Measurements from ENCODE around the gene POLG2.
A peak's percentile ranks its signal among the peaks of the same experiment; 100 is the strongest.
"Not testable (repeated sequence)": the region's sequence is repeated elsewhere in the genome, so short reads cannot be mapped to it uniquely, and the experiment has no call there.

The POLG2 gene

DNA sequence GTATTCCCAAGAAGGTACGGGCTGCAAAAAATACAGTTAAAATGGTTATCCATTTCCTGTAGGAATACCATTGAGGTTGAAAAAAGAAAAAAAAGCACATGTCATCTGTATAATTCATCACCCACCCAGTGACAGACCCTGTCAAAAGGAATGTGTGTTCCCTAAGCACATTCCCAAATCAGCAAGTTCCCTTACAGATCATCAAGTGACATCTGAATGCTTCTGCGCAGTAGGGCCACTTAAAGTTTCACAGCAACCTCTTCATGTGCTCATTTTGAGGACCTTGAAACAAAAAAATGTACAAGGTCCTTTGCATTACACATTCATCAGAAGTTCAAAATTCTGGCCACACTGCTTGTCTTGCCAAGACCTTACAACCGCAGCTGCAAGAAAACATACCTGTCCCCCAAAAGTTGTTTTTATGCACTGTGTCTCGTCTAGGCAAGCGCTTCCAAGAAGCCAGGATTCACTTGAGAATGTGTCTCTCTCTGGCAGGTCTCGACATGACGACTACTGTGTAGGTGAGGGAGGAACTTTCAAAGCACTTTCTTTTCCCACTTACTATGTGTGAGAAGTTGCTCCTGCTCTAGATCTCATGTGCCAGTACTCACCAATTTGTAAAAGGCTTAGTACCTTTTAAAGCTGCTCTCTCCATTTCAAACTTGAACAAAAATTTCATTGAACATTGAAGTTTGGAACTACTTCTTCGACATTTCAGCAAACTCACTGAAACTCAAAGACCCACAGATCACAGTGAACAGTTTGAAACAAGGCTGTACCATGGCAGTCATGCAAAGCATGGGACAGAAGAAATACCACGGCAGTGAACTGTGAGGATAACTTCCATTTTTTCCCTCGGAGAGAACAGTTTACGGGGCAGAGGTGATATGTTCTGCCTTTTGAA, 4.3 kb upstream of the POLG2 start:
- Histone ChIP-seq H3K36me3 (peaks cover 69% of the 10 kb centered on the region), H3K9ac (no peak overlapping the region), H3K4me1 (peaks cover 74% of the 10 kb centered on the region), H4K20me1 (peaks cover 87% of the 10 kb centered on the region), H3K27me3 (no peaks in the 10 kb centered on the region), H3K4me3 (no peak overlapping the region), H3K27ac (no peak overlapping the region), H3K4me2 (no peak overlapping the region), H3K9me3 (no peaks in the 10 kb centered on the region)
- TF ChIP-seq Cebpa-rat (IDR thresholded peaks at IDR 0.05) = no peak

- no peak overlapping the region for H3K27ac ChIP-seq
- H3K9ac ChIP-seq = no peak overlapping the region
- H3K4me3 ChIP-seq = no peak overlapping the region
- peaks cover 69% of the 10 kb centered on the region for H3K36me3 ChIP-seq
- H3K4me2 ChIP-seq = no peak overlapping the region
- H3K9me3 ChIP-seq = no peaks in the 10 kb centered on the region
- no peaks in the 10 kb centered on the region for H3K27me3 ChIP-seq
- TF ChIP-seq Cebpa-rat (IDR thresholded peaks at IDR 0.05) = no peak
- H4K20me1 ChIP-seq = peaks cover 93% of the 10 kb centered on the region
- H3K4me1 ChIP-seq = peaks cover 79% of the 10 kb centered on the region
Measured at GRCh38 chr17:64500487-64500859, 3.6 kb upstream of the POLG2 start.

DNA sequence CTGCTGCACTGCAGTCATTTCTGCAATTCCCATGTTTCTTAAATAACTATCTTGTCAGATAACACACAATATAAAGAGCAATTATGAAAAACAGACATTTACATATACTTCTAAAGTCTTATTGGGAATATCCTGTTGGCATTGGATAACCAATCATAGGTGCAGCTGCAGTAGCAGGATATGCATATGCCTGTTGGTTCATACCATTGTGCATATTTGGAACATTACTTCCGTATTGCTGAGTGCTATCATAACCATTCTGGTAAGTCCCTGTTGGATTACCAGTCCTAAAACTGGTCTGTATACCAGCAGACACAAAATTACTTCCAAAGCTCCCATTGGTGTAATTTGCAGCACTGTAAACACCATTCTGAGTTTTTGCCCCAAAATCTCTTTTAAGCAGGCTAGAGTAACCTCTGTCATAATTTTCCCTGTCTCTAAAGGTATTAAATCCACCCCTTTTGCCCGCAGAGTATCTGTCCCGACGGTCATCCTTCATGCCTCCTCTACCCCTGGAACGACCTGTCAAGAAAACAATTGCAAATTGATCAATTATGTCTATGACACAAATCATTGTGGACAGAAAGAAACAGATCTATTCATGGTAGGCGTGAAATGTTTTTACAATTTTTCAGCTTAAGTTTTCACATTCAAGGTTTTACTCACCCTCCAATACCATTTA, 3.1 kb upstream of the POLG2 start:
- Histone ChIP-seq H3K9me3 (no peaks in the 10 kb centered on the region), H4K20me1 (peaks cover 93% of the 10 kb centered on the region), H3K27ac (no peak overlapping the region)

GRCh38 chr17:64498308-64499203, 1.7 kb upstream of the POLG2 start:
- H3K36me3 ChIP-seq = peaks cover 54% of the 10 kb centered on the region
- H3K9ac ChIP-seq = 0 out of 2 replicates have a peak overlapping the region, but pooled peaks have one; percentile 85
- TF ChIP-seq Cebpa-rat (IDR thresholded peaks at IDR 0.05) = no peak
- 0 out of 2 replicates have a peak overlapping the region, but pooled peaks have one; percentile 74 for H3K4me3 ChIP-seq
- H3K4me2 ChIP-seq = peak overlapping the region; percentile 87
- H3K9me3 ChIP-seq = no peaks in the 10 kb centered on the region
- no peaks in the 10 kb centered on the region for H3K27me3 ChIP-seq
- no peak overlapping the region for H3K27ac ChIP-seq
- H4K20me1 ChIP-seq = peaks cover 93% of the 10 kb centered on the region
- H3K4me1 ChIP-seq = peaks cover 88% of the 10 kb centered on the region

More for the DNA sequence above, 3.1 kb upstream of the POLG2 start:
- Histone ChIP-seq H3K4me2 (0 out of 2 replicates have a peak overlapping the region, but pooled peaks have one; percentile 1), H3K27me3 (no peaks in the 10 kb centered on the region), H3K4me1 (peaks cover 84% of the 10 kb centered on the region), H3K4me3 (no peak overlapping the region), H3K9ac (no peak overlapping the region), H3K36me3 (peaks cover 66% of the 10 kb centered on the region)
- no peak for TF ChIP-seq Cebpa-rat (IDR thresholded peaks at IDR 0.05)

- Histone ChIP-seq H3K4me3 (peak overlapping the region; percentile 74), H3K4me2 (peak overlapping the region; percentile 87), H3K36me3 (peaks cover 54% of the 10 kb centered on the region), H3K9ac (peak overlapping the region; percentile 85), H3K27me3 (no peaks in the 10 kb centered on the region), H4K20me1 (peaks cover 91% of the 10 kb centered on the region), H3K4me1 (peaks cover 86% of the 10 kb centered on the region), H3K27ac (peak overlapping the region; percentile 86), H3K9me3 (no peaks in the 10 kb centered on the region)
- TF ChIP-seq Cebpa-rat (IDR thresholded peaks at IDR 0.05) = no peak
Measured at GRCh38 chr17:64497565-64498035, 746 bp upstream of the POLG2 start.

DNA sequence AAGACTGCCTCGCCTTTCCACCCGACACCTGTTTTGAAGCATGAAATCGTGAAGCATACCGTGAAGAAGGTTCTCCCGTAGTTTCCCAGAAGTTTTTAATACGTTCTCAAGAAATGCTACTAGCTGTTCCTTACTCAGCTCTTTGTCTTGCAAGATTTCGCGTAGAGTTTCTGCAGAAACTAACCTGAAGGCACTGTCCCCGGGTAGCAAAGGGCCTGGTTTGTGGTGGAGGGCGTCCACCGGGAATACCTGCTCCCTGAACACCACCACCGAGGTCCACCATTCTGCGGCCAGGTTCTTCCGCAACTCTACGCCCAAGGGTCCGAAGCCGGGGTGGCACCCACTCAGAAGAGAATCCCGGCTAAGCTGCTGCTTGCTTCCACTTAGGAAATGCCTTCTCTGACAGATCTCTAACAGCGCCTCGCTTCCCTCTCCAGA, 487 bp downstream of the POLG2 start:
- Histone ChIP-seq H3K4me3 (peak overlapping the region; percentile 74), H3K9me3 (no peaks in the 10 kb centered on the region), H3K4me1 (peaks cover 74% of the 10 kb centered on the region), H3K4me2 (peak overlapping the region; percentile 87), H3K36me3 (peaks cover 54% of the 10 kb centered on the region), H3K9ac (peak overlapping the region; percentile 85), H4K20me1 (peaks cover 87% of the 10 kb centered on the region), H3K27me3 (no peaks in the 10 kb centered on the region), H3K27ac (peak overlapping the region; percentile 86)
- TF ChIP-seq Cebpa-rat (IDR thresholded peaks at IDR 0.05) = no peak

- peak overlapping the region; percentile 85; the same call in 1 of the 2 replicates for H3K9ac ChIP-seq
- not testable (repeated sequence) for H3K27me3 ChIP-seq, H3K9me3 ChIP-seq
- peaks cover 64% of the 10 kb centered on the region for H3K4me1 ChIP-seq
- peak overlapping the region; percentile 87 for H3K4me2 ChIP-seq
- peaks cover 54% of the 10 kb centered on the region for H3K36me3 ChIP-seq
- peak overlapping the region; percentile 74 for H3K4me3 ChIP-seq
- H3K27ac ChIP-seq = peak overlapping the region; percentile 86; the same call in 1 of the 2 replicates
- H4K20me1 ChIP-seq = peaks cover 84% of the 10 kb centered on the region
Measured at GRCh38 chr17:64495300-64495699, 1.6 kb downstream of the POLG2 start.

DNA sequence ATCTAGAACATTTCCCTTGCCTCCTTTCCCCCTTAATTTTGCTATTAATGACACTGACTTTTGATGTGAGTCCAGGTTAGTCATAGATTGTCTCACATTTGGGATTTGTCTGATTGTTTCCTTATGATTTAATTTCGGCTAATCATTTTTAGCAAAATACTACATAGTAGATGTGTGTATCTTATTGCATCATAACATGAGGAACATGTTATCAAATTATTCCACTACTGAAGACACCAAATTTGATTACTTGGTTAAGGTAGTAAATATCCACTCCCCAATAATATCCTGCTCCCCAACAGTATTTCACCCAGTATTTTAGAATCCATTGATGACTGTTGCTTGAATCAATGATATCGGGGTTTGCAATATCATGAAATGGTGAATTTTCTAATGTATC, 2.7 kb downstream of the POLG2 start:
- H3K27me3 ChIP-seq = no peaks in the 10 kb centered on the region
- H3K9me3 ChIP-seq = no peaks in the 10 kb centered on the region
- H3K36me3 ChIP-seq = peaks cover 54% of the 10 kb centered on the region
- peaks cover 52% of the 10 kb centered on the region for H3K4me1 ChIP-seq
- peak overlapping the region; percentile 74 for H3K4me3 ChIP-seq
- TF ChIP-seq Cebpa-rat (IDR thresholded peaks at IDR 0.05) = no peak
- peak overlapping the region; percentile 85; the same call in 1 of the 2 replicates for H3K9ac ChIP-seq
- no peak overlapping the region for H3K27ac ChIP-seq
- peak overlapping the region; percentile 87 for H3K4me2 ChIP-seq
- peaks cover 72% of the 10 kb centered on the region for H4K20me1 ChIP-seq

GRCh38 chr17:64492481-64493109, 4.3 kb downstream of the POLG2 start:
- Histone ChIP-seq H3K27me3 (no peaks in the 10 kb centered on the region), H3K9ac (no peak overlapping the region), H3K9me3 (no peaks in the 10 kb centered on the region), H4K20me1 (peaks cover 57% of the 10 kb centered on the region), H3K36me3 (peaks cover 62% of the 10 kb centered on the region), H3K27ac (no peak overlapping the region), H3K4me2 (peak overlapping the region; percentile 18; the same call in 1 of the 2 replicates), H3K4me3 (no peak overlapping the region), H3K4me1 (peaks cover 37% of the 10 kb centered on the region)
- peak; percentile 47; the same call in 1 of the 2 replicates for TF ChIP-seq Cebpa-rat (IDR thresholded peaks at IDR 0.05)
